ENCODE data around the gene TBC1D22A. TPM values are rescaled to one million over a fixed set of nuclear protein-coding genes. Genes with fewer than 3 reads are reported as not detected.

TBC1D22A gene
- total RNA-seq, 4 donors from 2014 or later, result 42.6 to 70.4 (median 55.1) TPM

DNA sequence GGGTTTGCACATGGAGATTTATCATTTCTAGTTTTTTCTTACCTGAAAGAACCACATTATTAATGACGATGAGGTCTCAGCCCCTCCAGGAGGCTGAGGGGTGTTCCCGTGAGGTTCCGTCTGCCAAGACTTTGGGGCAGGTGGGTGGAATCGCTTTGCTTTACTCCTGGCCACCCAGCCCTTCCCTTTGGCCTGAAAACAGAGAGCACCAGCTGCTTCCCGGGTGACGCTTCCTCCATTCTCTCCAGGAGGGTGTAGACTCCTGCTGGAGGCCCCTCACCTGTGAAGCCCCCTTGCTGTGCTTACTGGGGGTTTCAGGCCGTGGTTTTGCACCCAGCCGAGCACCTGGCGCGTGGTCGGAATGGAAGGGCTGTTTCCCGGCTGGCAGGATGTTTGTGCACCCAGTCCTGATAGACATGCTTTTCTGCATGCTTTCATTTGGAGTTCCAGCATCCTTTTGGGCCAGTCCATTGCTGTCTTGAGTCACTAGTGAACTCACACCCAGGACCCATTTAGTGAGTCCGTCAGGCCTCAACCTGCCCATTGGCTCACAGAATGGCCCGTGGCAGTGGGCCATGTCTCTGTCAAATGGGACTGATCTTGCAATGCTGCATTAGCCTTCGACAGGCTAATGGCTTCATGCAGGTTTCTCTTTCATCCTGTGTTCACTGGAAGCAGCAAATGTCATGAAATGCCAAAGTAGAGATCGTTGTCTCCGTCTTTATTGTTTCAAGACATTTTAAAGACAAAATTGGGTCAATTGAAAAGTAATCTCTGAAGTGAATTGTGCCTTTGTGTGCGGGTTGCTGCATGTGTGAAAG, 360.8 kb downstream of the TBC1D22A start:
- no peaks in the 10 kb centered on the region for H3K27me3 ChIP-seq
- H3K9me3 ChIP-seq, result no peaks in the 10 kb centered on the region
- no peak overlapping the region for H3K27ac ChIP-seq
- no peaks in the 10 kb centered on the region for H3K36me3 ChIP-seq
- TF ChIP-seq POLR2A (IDR thresholded peaks at IDR 0.05) (no peak), CTCF (IDR thresholded peaks at IDR 0.05) (no peak)
- peak in 1 of 3 donors; percentile 26 for DNase-seq
- H3K4me3 ChIP-seq, result no peak overlapping the region
- H3K4me1 ChIP-seq, result no peaks in the 10 kb centered on the region

- no peaks in the 10 kb centered on the region for H3K36me3 ChIP-seq
- H3K9me3 ChIP-seq, result no peaks in the 10 kb centered on the region
- no peak for TF ChIP-seq POLR2A (IDR thresholded peaks at IDR 0.05)
- TF ChIP-seq CTCF (IDR thresholded peaks at IDR 0.05), result no peak
- H3K27ac ChIP-seq, result no peak overlapping the region
- no peaks in the 10 kb centered on the region for H3K27me3 ChIP-seq
- peak in 1 of 3 donors; percentile 34 for DNase-seq
- no peaks in the 10 kb centered on the region for H3K4me1 ChIP-seq
- H3K4me3 ChIP-seq, result no peak overlapping the region
Measured at GRCh38 chr22:47123827-47124442, 361.5 kb downstream of the TBC1D22A start.

GRCh38 chr22:47124451-47124881, 362.0 kb downstream of the TBC1D22A start:
- H3K27ac ChIP-seq, result no peak overlapping the region
- no peaks in the 10 kb centered on the region for H3K9me3 ChIP-seq
- no peak for TF ChIP-seq POLR2A (IDR thresholded peaks at IDR 0.05)
- TF ChIP-seq CTCF (IDR thresholded peaks at IDR 0.05), result no peak
- DNase-seq, result peak in 1 of 3 donors; percentile 39
- H3K4me3 ChIP-seq, result no peak overlapping the region
- no peaks in the 10 kb centered on the region for H3K27me3 ChIP-seq
- no peaks in the 10 kb centered on the region for H3K4me1 ChIP-seq
- H3K36me3 ChIP-seq, result no peaks in the 10 kb centered on the region

DNA sequence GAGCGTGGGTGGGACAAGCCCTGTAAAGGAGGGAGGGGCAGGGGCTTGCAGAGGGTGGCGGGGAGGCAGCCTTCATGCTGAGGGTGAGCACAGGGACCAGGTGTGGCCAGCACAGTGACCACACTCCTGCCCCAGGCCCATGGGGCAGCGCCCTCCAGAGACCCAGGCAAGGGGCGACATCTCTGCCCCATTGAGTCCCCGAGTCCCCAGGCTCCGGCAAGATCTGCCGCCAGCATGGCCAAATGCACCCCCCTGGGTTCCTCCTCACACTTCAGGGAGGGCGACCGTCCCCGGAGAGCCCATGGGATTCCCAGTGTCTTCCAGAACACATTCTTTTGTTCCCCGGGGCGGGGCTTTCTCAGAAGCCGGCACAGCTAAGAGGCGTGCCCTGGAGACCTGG, 362.5 kb downstream of the TBC1D22A start:
- H3K4me1 ChIP-seq, result no peaks in the 10 kb centered on the region
- H3K27ac ChIP-seq, result no peak overlapping the region
- H3K4me3 ChIP-seq, result no peak overlapping the region
- peak in 1 of 3 donors; percentile 41 for DNase-seq
- H3K27me3 ChIP-seq, result no peaks in the 10 kb centered on the region
- H3K9me3 ChIP-seq, result no peaks in the 10 kb centered on the region
- H3K36me3 ChIP-seq, result no peaks in the 10 kb centered on the region
- TF ChIP-seq CTCF (IDR thresholded peaks at IDR 0.05), result no peak
- no peak for TF ChIP-seq POLR2A (IDR thresholded peaks at IDR 0.05)

- TF ChIP-seq CTCF (IDR thresholded peaks at IDR 0.05), result no peak
- no peak for TF ChIP-seq POLR2A (IDR thresholded peaks at IDR 0.05)
- H3K27me3 ChIP-seq, result no peaks in the 10 kb centered on the region
- H3K4me3 ChIP-seq, result no peak overlapping the region
- no peak overlapping the region for H3K27ac ChIP-seq
- H3K36me3 ChIP-seq, result no peaks in the 10 kb centered on the region
- no peak for DNase-seq
- no peaks in the 10 kb centered on the region for H3K9me3 ChIP-seq
- H3K4me1 ChIP-seq, result peaks cover 0 to 3% (median 0%) of the 10 kb centered on the region in 4 donors
Measured at GRCh38 chr22:47125603-47126002, 363.2 kb downstream of the TBC1D22A start.

All from Peyer's patch (tissue), 4 donors.